ENCODE data around the gene FAM171A2. TPM values are rescaled to one million over a fixed set of nuclear protein-coding genes. Genes with fewer than 3 reads are reported as not detected.

Gene FAM171A2
- polyA plus RNA-seq, 2 of the 4 experiments (the other 2 are of a cell fraction), result 1.8 to 3.9 TPM

DNA sequence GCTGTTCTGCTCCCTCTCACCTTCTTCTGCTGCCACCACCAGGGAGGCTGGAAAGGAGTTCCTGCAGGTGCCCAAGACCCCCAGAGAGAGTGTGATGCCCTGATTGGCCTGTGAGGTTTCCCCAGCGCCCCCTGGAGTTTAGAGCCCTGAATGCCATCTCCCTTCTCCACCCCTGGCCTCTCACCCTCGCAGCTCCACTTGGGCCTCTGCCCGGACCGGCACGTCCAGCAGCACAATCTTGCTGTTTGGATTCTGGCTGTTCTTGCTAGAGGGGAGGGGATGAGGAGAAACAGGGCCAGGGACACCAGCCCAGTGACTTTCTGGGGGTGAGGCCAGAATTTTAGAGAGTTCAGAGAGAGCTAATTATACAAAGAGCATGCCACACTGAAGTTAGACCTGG is 12.5 kb upstream of the FAM171A2 start:
- FAIRE-seq, result no peak
- H3K4me1 ChIP-seq, result no peaks in the 10 kb centered on the region
- ChIA-PET POLR2A (no interaction called here), CTCF (interaction anchor here (0.5 to 13.4 kb wide), 19 partner anchors 9 to 498 kb away, joined by 3 to 140 read pairs (median 6); partner anchors contain the start of gene FAM171A2)
- H3K27ac ChIP-seq, result no peak overlapping the region
- TF ChIP-seq CBX2 (IDR thresholded peaks at IDR 0.05; ENCODE audit: borderline replicate concordance, low read depth), result no peak
- TF ChIP-seq CTCF (IDR thresholded peaks at IDR 0.05), result peak; percentile 38; the same call in 2 of the 3 replicates
- no peak overlapping the region for H3K4me3 ChIP-seq
- ATAC-seq, result peak; percentile 36 to 82; a peak in 4 of 6 replicates
- peak in 1 of 2 experiments; percentile 80 for DNase-seq (ENCODE audit: low read depth in 1 of 2, low spot score in 1 of 2)
- no peaks in the 10 kb centered on the region for H3K9me3 ChIP-seq
- 53% methylated on average over 5 of the region's 5 CpGs for WGBS (ENCODE audit: missing lambda C conversion rate)
- H3K4me2 ChIP-seq, result no peak overlapping the region

DNA sequence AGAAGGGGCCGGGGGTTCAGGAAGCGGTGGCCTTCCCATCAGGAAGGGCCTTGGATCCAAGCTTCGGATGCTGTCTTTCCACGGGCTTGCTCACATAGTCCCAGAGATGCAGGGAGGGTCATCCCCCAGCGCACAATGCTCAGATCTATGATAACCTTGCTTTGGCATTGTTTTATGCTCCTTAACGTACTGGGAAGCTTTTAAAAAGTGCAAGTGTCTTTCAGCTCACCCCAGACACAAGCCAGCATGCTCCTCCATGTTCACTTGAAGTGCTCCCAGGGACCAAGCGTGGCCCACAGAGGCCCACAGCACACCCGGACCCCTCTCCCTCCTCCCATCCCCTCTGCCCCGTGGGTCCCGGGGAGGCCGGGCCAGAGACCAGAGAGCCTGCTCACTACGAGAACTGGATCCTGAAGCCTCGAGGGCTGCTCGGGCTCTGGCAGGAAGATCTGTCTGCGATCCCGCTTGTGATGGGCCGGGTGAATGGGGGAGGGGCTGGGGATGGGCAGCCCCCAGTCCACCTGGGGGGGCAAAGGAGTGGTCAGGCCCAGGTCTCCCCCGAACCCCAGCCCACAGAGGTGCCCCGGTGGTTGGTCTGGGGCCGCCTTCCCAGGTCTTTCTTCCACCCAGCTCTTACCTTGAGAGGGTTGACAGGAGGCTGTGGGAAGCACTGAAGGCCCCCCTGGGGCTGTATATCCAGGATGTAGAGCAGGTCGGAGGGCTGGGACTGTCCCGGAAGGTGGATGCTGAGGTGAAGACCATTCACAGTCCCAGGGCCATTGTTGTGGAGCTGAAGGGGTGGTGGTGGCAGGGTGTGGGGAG is 11.8 kb upstream of the FAM171A2 start:
- Histone ChIP-seq H3K9me3 (no peaks in the 10 kb centered on the region), H3K4me2 (no peak overlapping the region), H3K4me3 (no peak overlapping the region), H3K4me1 (no peaks in the 10 kb centered on the region), H3K27ac (no peak overlapping the region)
- ChIA-PET POLR2A (no interaction called here), CTCF (interaction anchor here (0.5 to 13.4 kb wide), 19 partner anchors 9 to 337 kb away, joined by 3 to 140 read pairs (median 5); partner anchors contain the start of gene FAM171A2)
- no peak for FAIRE-seq
- peak; percentile 23 to 46; a peak in 4 of 6 replicates for ATAC-seq
- 75% methylated on average over 20 of the region's 22 CpGs for WGBS (ENCODE audit: missing lambda C conversion rate)
- no peak for DNase-seq (ENCODE audit: low read depth in 1 of 2, low spot score in 1 of 2)
- TF ChIP-seq REST (IDR thresholded peaks at IDR 0.05) (no peak), CHD2 (IDR thresholded peaks at IDR 0.05; ENCODE audit: low read length, partially characterized antibody) (no peak), RAD21 (conservative IDR thresholded peaks at IDR 0.05 in 1 of 2, IDR thresholded peaks at IDR 0.05 in 1 of 2) (no peak), GATA3 (IDR thresholded peaks at IDR 0.05; ENCODE audit: borderline replicate concordance) (no peak), POLR2AphosphoS2 (conservative IDR thresholded peaks at IDR 0.05; ENCODE audit: low read length) (no peak), MAZ (IDR thresholded peaks at IDR 0.05; ENCODE audit: borderline replicate concordance, low read depth, low read length) (no peak), PHF8 (IDR thresholded peaks at IDR 0.05; ENCODE audit: borderline replicate concordance, low read depth) (no peak), FOSL2 (IDR thresholded peaks at IDR 0.05) (no peak), FOSL2 (CRISPR knock-in tag; IDR thresholded peaks at IDR 0.05) (no peak), ZSCAN20 (CRISPR knock-in tag; IDR thresholded peaks at IDR 0.05) (no peak), EP300 (IDR thresholded peaks at IDR 0.05) (no peak), USF2 (IDR thresholded peaks at IDR 0.05) (no peak), JUNB (IDR thresholded peaks at IDR 0.05) (no peak), HEYL (CRISPR knock-in tag; IDR thresholded peaks at IDR 0.05) (no peak), EHMT2 (IDR thresholded peaks at IDR 0.05; ENCODE audit: low read depth) (no peak), TFCP2L1 (CRISPR knock-in tag; IDR thresholded peaks at IDR 0.05) (no peak), ESRRA (IDR thresholded peaks at IDR 0.05; ENCODE audit: borderline replicate concordance, low read length) (no peak), HOXB5 (CRISPR knock-in tag; IDR thresholded peaks at IDR 0.05) (no peak), ZC3H11A (IDR thresholded peaks at IDR 0.05) (no peak)
